ENCODE data around the gene LRRC3B. TPM values are rescaled to one million over a fixed set of nuclear protein-coding genes. Genes with fewer than 3 reads are reported as not detected.

Gene LRRC3B
- total and polyA plus RNA-seq, 2 donors (not counting 3 experiments of a cell fraction or from before 2014, with no cell fraction given), result not detected

DNA sequence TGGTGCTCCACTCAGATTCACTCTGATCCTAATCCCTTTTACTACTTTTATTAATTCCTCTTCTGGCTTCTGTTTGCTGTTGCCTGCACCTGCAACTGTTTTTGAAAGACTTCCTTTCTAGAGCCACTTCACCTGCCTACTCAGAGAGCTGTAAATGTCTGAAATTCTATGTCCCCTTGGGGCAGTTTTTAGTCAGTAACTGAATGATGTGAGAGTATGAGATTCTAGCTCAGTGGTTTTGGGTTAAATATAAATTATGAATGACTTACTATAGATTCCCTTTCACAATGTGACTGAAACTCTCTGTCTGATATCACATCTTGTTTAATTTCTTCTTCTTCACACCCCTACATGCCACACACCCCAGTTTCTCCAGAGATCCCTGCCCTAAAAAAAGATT, 47.8 kb upstream of the LRRC3B start:
- Histone ChIP-seq H3K27ac (ENCODE audit: insufficient read depth, low read depth, low read length) (no peak overlapping the region), H2AFZ (ENCODE audit: low read depth, low read length) (no peak overlapping the region), H3K9me1 (replicated peaks; ENCODE audit: control insufficient read depth, extremely low read depth, insufficient read depth, low read length) (no peaks in the 10 kb centered on the region), H4K20me1 (replicated peaks; ENCODE audit: control insufficient read depth, extremely low read depth, insufficient read depth, low read length) (no peaks in the 10 kb centered on the region), H3K9me3 (replicated peaks; ENCODE audit: control insufficient read depth, insufficient read depth, low read length) (peaks cover 2% of the 10 kb centered on the region), H3K27me3 (ENCODE audit: control insufficient read depth in 2 of 2, insufficient read depth in 2 of 2, low read length in 2 of 2) (no peaks in the 10 kb centered on the region), H3K36me3 (ENCODE audit: control insufficient read depth in 2 of 2, extremely low read depth in 1 of 2, insufficient read depth in 2 of 2, low read length in 2 of 2) (no peaks in the 10 kb centered on the region), H3K4me1 (ENCODE audit: control insufficient read depth, extremely low read depth, insufficient read depth, low read length) (no peaks in the 10 kb centered on the region), H3K4me3 (replicated peaks in 1 of 3; ENCODE audit: insufficient read depth in 1 of 3, low read depth in 1 of 3, low read length in 3 of 3) (no peak overlapping the region), H3K79me2 (ENCODE audit: control insufficient read depth, insufficient read depth, low read length) (no peaks in the 10 kb centered on the region), H3K9ac (replicated peaks; ENCODE audit: extremely low read depth, insufficient read depth, low read length) (no peak overlapping the region), H3K4me2 (ENCODE audit: insufficient read depth, low read length) (no peak overlapping the region)
- ChIA-PET POLR2A (no interaction called here), CTCF (no interaction called here)
- intact Hi-C loops (cut with micrococcal nuclease) (no loop called here), dilution Hi-C loops (cut with MboI; ENCODE audit: extremely low pct_ligation_motif_present, low sequenced_read_pairs) (no loop called here)
- no TSS peak for BruUV-seq (replicated peaks)
- no peak for FAIRE-seq
- DNase-seq (ENCODE audit: low read depth, low spot score), result no peak
- TF ChIP-seq JUN (IDR thresholded peaks at IDR 0.05; ENCODE audit: borderline replicate concordance, insufficient read depth, insufficient read length, low read depth) (no peak), EZH2 (IDR thresholded peaks at IDR 0.05; ENCODE audit: borderline replicate concordance, low read depth, low read length, severe bottlenecking) (no peak)

DNA sequence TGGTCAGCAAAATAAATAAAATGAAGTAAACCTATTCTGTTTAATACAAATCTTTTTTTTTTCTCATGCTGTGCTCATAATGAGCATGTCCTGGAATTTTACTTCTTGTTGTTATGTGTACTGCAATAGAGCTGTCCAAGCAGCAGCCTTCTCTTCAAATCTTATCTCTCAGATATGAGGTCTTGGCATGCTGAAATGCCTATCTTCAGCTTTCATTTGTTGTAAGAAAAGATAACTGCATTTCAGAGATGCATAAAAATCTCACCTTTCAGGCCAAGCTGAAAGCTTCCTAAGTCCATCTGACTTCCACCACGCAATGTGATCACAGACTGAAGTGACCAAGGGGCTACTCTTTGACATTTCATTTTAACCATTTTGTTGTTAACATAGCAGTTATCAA, 43.5 kb upstream of the LRRC3B start:
- no peaks in the 10 kb centered on the region for H3K36me3 ChIP-seq (ENCODE audit: control insufficient read depth in 2 of 2, extremely low read depth in 1 of 2, insufficient read depth in 2 of 2, low read length in 2 of 2)
- H3K9me1 ChIP-seq (replicated peaks; ENCODE audit: control insufficient read depth, extremely low read depth, insufficient read depth, low read length), result no peaks in the 10 kb centered on the region
- no peaks in the 10 kb centered on the region for H3K79me2 ChIP-seq (ENCODE audit: control insufficient read depth, insufficient read depth, low read length)
- H3K4me3 ChIP-seq (replicated peaks in 1 of 3; ENCODE audit: insufficient read depth in 1 of 3, low read depth in 1 of 3, low read length in 3 of 3), result no peak overlapping the region
- no peaks in the 10 kb centered on the region for H3K9me3 ChIP-seq (replicated peaks; ENCODE audit: control insufficient read depth, insufficient read depth, low read length)
- intact Hi-C loops (cut with micrococcal nuclease) (no loop called here), dilution Hi-C loops (cut with MboI; ENCODE audit: extremely low pct_ligation_motif_present, low sequenced_read_pairs) (no loop called here)
- H3K4me1 ChIP-seq (ENCODE audit: control insufficient read depth, extremely low read depth, insufficient read depth, low read length), result no peaks in the 10 kb centered on the region
- no peak overlapping the region for H3K9ac ChIP-seq (replicated peaks; ENCODE audit: extremely low read depth, insufficient read depth, low read length)
- ChIA-PET POLR2A (no interaction called here), CTCF (no interaction called here)
- TF ChIP-seq GATA2 (IDR thresholded peaks at IDR 0.05; ENCODE audit: insufficient read depth, insufficient read length, low read depth, low read length), result no peak
- no peak for TF ChIP-seq POLR2A (IDR thresholded peaks at IDR 0.05; ENCODE audit: low read depth, low read length)
- no peak for TF ChIP-seq EZH2 (IDR thresholded peaks at IDR 0.05; ENCODE audit: borderline replicate concordance, low read depth, low read length, severe bottlenecking)
- TF ChIP-seq POLR2AphosphoS5 (IDR thresholded peaks at IDR 0.05; ENCODE audit: insufficient read depth, low read depth, low read length), result no peak
- TF ChIP-seq, protein P1, sequence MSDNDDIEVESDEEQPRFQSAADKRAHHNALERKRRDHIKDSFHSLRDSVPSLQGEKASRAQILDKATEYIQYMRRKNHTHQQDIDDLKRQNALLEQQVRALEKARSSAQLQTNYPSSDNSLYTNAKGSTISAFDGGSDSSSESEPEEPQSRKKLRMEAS (IDR thresholded peaks at IDR 0.05; ENCODE audit: insufficient read depth, insufficient read length), result no peak
- no peak for TF ChIP-seq FOS (IDR thresholded peaks at IDR 0.05; ENCODE audit: borderline replicate concordance, insufficient read depth, low read length)
- TF ChIP-seq MYC (IDR thresholded peaks at IDR 0.05; ENCODE audit: low read depth, low read length), result no peak
- TF ChIP-seq, protein P2, sequence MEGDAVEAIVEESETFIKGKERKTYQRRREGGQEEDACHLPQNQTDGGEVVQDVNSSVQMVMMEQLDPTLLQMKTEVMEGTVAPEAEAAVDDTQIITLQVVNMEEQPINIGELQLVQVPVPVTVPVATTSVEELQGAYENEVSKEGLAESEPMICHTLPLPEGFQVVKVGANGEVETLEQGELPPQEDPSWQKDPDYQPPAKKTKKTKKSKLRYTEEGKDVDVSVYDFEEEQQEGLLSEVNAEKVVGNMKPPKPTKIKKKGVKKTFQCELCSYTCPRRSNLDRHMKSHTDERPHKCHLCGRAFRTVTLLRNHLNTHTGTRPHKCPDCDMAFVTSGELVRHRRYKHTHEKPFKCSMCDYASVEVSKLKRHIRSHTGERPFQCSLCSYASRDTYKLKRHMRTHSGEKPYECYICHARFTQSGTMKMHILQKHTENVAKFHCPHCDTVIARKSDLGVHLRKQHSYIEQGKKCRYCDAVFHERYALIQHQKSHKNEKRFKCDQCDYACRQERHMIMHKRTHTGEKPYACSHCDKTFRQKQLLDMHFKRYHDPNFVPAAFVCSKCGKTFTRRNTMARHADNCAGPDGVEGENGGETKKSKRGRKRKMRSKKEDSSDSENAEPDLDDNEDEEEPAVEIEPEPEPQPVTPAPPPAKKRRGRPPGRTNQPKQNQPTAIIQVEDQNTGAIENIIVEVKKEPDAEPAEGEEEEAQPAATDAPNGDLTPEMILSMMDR (IDR thresholded peaks at IDR 0.05; ENCODE audit: extremely low read depth in 1 of 2, insufficient read depth in 1 of 2, low read depth in 1 of 2, low read length in 2 of 2), result no peak
- TF ChIP-seq JUN (IDR thresholded peaks at IDR 0.05; ENCODE audit: borderline replicate concordance, insufficient read depth, insufficient read length, low read depth), result no peak
- no peak for DNase-seq (ENCODE audit: low read depth, low spot score)
- no peak overlapping the region for H3K4me2 ChIP-seq (ENCODE audit: insufficient read depth, low read length)
- BruUV-seq (replicated peaks), result no TSS peak
- FAIRE-seq, result no peak
- no peak overlapping the region for H2AFZ ChIP-seq (ENCODE audit: low read depth, low read length)
- H3K27me3 ChIP-seq (ENCODE audit: control insufficient read depth in 2 of 2, insufficient read depth in 2 of 2, low read length in 2 of 2), result no peaks in the 10 kb centered on the region
- H4K20me1 ChIP-seq (replicated peaks; ENCODE audit: control insufficient read depth, extremely low read depth, insufficient read depth, low read length), result no peaks in the 10 kb centered on the region
- H3K27ac ChIP-seq (ENCODE audit: insufficient read depth, low read depth, low read length), result no peak overlapping the region

Data from endothelial cell of umbilical vein (primary cell).